Measurements from ENCODE around the gene SPRR1B. TPM values are rescaled to one million over a fixed set of nuclear protein-coding genes. Genes with fewer than 3 reads are reported as not detected.

Gene SPRR1B
- polyA plus RNA-seq, 1 experiment, result not detected

DNA sequence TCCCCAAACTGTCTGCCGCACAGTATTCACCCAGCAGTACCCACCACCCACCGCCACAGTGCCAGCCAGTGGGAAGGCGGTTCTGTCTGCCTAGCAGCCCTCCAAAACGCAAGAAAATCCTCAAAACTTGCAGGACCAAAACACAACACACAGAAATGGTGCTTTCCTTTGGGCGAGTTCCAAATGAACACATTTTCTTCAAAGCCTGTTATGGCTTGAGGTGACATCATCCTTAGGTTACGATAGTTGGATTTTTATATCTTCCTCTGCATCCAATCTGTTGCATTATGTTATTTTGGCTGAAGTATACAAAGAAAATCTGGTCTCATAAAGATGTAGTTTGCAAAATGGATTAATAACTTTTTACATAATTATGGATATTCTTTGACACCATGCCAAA, 37.8 kb upstream of the SPRR1B start:
- ChIA-PET POLR2A (no interaction called here), CTCF (no interaction called here)
- H3K27me3 ChIP-seq (ENCODE audit: control insufficient read depth, insufficient read depth, low read length), result no peaks in the 10 kb centered on the region
- H3K27ac ChIP-seq (ENCODE audit: low read depth, low read length), result no peak overlapping the region
- TF ChIP-seq, protein P1, sequence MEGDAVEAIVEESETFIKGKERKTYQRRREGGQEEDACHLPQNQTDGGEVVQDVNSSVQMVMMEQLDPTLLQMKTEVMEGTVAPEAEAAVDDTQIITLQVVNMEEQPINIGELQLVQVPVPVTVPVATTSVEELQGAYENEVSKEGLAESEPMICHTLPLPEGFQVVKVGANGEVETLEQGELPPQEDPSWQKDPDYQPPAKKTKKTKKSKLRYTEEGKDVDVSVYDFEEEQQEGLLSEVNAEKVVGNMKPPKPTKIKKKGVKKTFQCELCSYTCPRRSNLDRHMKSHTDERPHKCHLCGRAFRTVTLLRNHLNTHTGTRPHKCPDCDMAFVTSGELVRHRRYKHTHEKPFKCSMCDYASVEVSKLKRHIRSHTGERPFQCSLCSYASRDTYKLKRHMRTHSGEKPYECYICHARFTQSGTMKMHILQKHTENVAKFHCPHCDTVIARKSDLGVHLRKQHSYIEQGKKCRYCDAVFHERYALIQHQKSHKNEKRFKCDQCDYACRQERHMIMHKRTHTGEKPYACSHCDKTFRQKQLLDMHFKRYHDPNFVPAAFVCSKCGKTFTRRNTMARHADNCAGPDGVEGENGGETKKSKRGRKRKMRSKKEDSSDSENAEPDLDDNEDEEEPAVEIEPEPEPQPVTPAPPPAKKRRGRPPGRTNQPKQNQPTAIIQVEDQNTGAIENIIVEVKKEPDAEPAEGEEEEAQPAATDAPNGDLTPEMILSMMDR (IDR thresholded peaks at IDR 0.05; ENCODE audit: low read depth, low read length), result no peak
- DNase-seq (ENCODE audit: low read depth, low spot score), result no peak
- no peak overlapping the region for H3K4me3 ChIP-seq (ENCODE audit: low read depth, low read length)
- 0 out of 2 replicates have a peak, but pooled peaks cover 7% of the 10 kb centered on the region for H3K9me3 ChIP-seq (ENCODE audit: control insufficient read depth, insufficient read depth, low read length)

DNA sequence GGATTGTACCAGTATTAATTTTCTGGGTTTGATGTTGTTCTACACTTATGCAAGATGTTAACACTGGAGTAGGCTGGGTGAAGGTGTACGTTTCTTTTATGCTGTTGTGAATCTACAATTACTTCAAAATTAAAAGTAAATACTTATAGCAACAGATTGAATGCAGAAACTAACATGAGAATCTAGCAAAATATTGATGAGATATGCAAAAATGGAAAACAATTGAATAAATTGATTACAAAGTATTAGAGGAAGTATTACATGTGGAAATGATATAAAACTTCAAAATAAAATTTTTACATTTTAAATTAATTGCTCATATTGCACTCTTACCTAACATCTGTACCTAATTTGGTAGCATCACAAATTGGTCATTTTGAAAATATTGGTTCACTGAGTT, 35.2 kb upstream of the SPRR1B start:
- ChIA-PET POLR2A (no interaction called here), CTCF (no interaction called here)
- no peaks in the 10 kb centered on the region for H3K27me3 ChIP-seq (ENCODE audit: control insufficient read depth, insufficient read depth, low read length)

DNA sequence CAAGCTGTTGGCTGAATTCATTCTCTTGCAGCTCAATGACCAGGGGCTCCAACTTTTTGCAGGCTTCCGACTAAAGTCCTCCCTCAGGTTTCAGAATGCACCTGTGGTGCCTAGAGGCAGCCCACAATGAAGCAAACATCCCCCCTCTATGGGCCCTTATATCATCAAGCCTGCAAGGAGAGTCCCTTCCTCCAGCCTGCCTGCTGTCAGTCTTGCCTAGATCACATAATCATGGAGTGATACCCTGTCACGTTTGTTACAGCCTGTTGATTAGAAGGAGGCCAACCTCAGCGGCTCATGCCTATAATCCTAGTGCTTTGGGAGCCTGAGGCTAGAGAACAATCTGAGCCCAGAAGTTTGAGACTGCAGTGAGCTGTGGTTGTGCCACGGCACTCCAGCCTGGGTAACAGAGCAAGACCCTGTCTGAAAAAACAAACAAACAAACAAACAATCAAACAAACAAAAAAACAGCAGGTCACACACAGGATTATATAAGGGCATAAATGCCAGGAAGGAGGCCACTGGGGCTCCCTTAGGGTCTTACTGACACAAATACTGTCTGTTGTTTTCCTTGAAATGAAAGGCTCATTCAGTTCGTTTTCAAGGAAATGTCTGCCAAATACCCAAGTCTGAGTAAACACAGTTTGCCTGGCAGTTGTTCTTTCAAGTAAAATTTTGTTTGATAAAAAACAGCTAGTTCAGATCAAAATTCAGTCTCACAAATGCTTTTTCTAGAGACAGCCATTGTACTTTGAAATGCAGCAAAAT, 34.2 kb upstream of the SPRR1B start:
- no peaks in the 10 kb centered on the region for H3K27me3 ChIP-seq (ENCODE audit: control insufficient read depth, insufficient read depth, low read length)
- TF ChIP-seq, protein P1 (IDR thresholded peaks at IDR 0.05; ENCODE audit: low read depth, low read length), result no peak

More for the DNA sequence above, 35.2 kb upstream of the SPRR1B start:
- DNase-seq (ENCODE audit: low read depth, low spot score), result no peak
- no peak overlapping the region for H3K4me3 ChIP-seq (ENCODE audit: low read depth, low read length)
- peaks cover 7% of the 10 kb centered on the region; the same call in 1 of the 2 replicates for H3K9me3 ChIP-seq (ENCODE audit: control insufficient read depth, insufficient read depth, low read length)
- H3K27ac ChIP-seq (ENCODE audit: low read depth, low read length), result no peak overlapping the region
- TF ChIP-seq, protein P1 (IDR thresholded peaks at IDR 0.05; ENCODE audit: low read depth, low read length), result no peak

DNA sequence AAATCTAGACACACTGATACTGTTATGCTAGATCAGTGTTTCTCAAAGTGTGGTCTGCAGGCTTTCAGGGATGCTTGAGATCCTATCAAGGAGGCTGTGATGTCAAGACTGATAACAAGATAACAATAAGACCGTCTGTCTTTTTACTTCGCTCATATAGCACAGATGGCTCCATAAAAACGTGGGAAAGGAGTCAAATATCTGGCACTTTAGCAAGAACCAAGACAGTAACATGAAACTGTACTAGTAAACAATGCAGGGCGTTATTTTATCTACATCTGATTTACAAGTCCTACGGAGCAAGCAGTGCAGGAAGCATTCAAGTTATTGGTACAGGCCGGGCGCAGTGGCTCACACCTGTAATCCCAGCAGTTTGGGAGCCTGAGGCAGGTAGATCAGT, 33.1 kb upstream of the SPRR1B start:
- no peak overlapping the region for H3K4me3 ChIP-seq (ENCODE audit: low read depth, low read length)
- peaks cover 5% of the 10 kb centered on the region; the same call in 1 of the 2 replicates for H3K9me3 ChIP-seq (ENCODE audit: control insufficient read depth, insufficient read depth, low read length)
- H3K27me3 ChIP-seq (ENCODE audit: control insufficient read depth, insufficient read depth, low read length), result no peaks in the 10 kb centered on the region
- ChIA-PET POLR2A (no interaction called here), CTCF (no interaction called here)
- DNase-seq (ENCODE audit: low read depth, low spot score), result no peak
- TF ChIP-seq, protein P1 (IDR thresholded peaks at IDR 0.05; ENCODE audit: low read depth, low read length), result no peak
- no peak overlapping the region for H3K27ac ChIP-seq (ENCODE audit: low read depth, low read length)

More for the DNA sequence above, 34.2 kb upstream of the SPRR1B start:
- ChIA-PET POLR2A (no interaction called here), CTCF (no interaction called here)
- no peak for DNase-seq (ENCODE audit: low read depth, low spot score)
- Histone ChIP-seq H3K4me3 (ENCODE audit: low read depth, low read length) (no peak overlapping the region), H3K9me3 (ENCODE audit: control insufficient read depth, insufficient read depth, low read length) (peaks cover 7% of the 10 kb centered on the region; the same call in 1 of the 2 replicates), H3K27ac (ENCODE audit: low read depth, low read length) (no peak overlapping the region)

DNA sequence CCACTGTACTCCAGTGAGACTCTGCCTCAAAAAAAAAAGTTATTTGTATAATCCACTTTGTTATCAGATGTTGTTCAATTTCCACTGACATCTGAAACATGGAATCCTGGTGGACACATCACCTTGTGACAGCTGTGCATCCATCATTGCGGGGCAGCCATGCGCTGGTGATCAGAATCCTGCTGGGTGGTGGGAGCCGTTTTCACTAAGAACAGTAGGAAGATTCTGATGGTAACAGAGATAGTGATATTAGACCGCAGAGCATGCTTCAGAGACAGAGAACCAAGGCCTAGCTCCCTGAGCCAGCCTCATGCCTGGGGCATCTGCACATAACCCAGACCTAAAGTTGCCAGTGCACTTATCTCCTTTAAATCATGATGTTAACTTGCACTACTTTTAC, 32.5 kb upstream of the SPRR1B start:
- Histone ChIP-seq H3K27ac (ENCODE audit: low read depth, low read length) (no peak overlapping the region), H3K4me3 (ENCODE audit: low read depth, low read length) (no peak overlapping the region), H3K27me3 (ENCODE audit: control insufficient read depth, insufficient read depth, low read length) (no peaks in the 10 kb centered on the region), H3K9me3 (ENCODE audit: control insufficient read depth, insufficient read depth, low read length) (peaks cover 3% of the 10 kb centered on the region)
- TF ChIP-seq, protein P1 (IDR thresholded peaks at IDR 0.05; ENCODE audit: low read depth, low read length), result no peak
- CTCF ChIA-PET, result no interaction called here
- DNase-seq (ENCODE audit: low read depth, low spot score), result no peak
- POLR2A ChIA-PET, result no interaction called here

Data from AG04450 (cell line).